ENCODE data around the gene FRMPD2. TPM values are rescaled to one million over a fixed set of nuclear protein-coding genes. Genes with fewer than 3 reads are reported as not detected.

The FRMPD2 gene
- total RNA-seq, 1 experiment from 2014 or later: 1.1 TPM

- Mint-ChIP-seq H3K4me1 (peaks cover 20% of the 10 kb centered on the region), H3K9me3 (peaks cover 5% of the 10 kb centered on the region), H3K27ac (no peak overlapping the region), H3K27me3 (ENCODE audit: low read depth) (peaks cover 2% of the 10 kb centered on the region; the same call in 1 of the 2 replicates), H3K36me3 (no peaks in the 10 kb centered on the region), H3K4me3 (no peak overlapping the region)
- DNase-seq (ENCODE audit: low spot score) (no peak), ATAC-seq (no peak)
- POLR2A ChIA-PET: no interaction called here
- CTCF ChIA-PET: interaction anchor here (0.8 to 1.2 kb wide), 2 partner anchors 16 to 27 kb away, joined by 3 to 4 read pairs; no protein-coding TSS in a partner anchor
- TF ChIP-seq ZBTB43 (CRISPR knock-in tag; IDR thresholded peaks at IDR 0.05): no peak
- TF ChIP-seq ZNF263 (CRISPR knock-in tag; IDR thresholded peaks at IDR 0.05; ENCODE audit: low read depth): no peak
- TF ChIP-seq GRHL2 (CRISPR knock-in tag; IDR thresholded peaks at IDR 0.05; ENCODE audit: insufficient replicate concordance, severe bottlenecking): no peak
- no peak for TF ChIP-seq AFF4 (CRISPR knock-in tag; IDR thresholded peaks at IDR 0.05; ENCODE audit: borderline replicate concordance)
- no peak for TF ChIP-seq JAZF1 (CRISPR knock-in tag; IDR thresholded peaks at IDR 0.05)
- no peak for TF ChIP-seq RELA (CRISPR knock-in tag; IDR thresholded peaks at IDR 0.05; ENCODE audit: borderline replicate concordance)
- no peak for TF ChIP-seq SMAD4 (CRISPR knock-in tag; IDR thresholded peaks at IDR 0.05)
- no peak for TF ChIP-seq ZNF512 (CRISPR knock-in tag; IDR thresholded peaks at IDR 0.05; ENCODE audit: borderline replicate concordance)
- no peak for TF ChIP-seq NR2C2 (CRISPR knock-in tag; IDR thresholded peaks at IDR 0.05)
- TF ChIP-seq TEAD4 (CRISPR knock-in tag; IDR thresholded peaks at IDR 0.05): no peak
- TF ChIP-seq ZNF671 (CRISPR knock-in tag; IDR thresholded peaks at IDR 0.05): no peak
- no peak for TF ChIP-seq ATF2 (CRISPR knock-in tag; IDR thresholded peaks at IDR 0.05; ENCODE audit: borderline replicate concordance, low read depth)
- no peak for TF ChIP-seq CDX4 (CRISPR knock-in tag; IDR thresholded peaks at IDR 0.05; ENCODE audit: borderline replicate concordance)
- TF ChIP-seq ATF1 (CRISPR knock-in tag; IDR thresholded peaks at IDR 0.05): no peak
These were observed 755 bp downstream of the FRMPD2 start for GRCh38 chr10:48273741-48274140.

- peaks cover 20% of the 10 kb centered on the region for H3K4me1 Mint-ChIP-seq
- H3K27ac Mint-ChIP-seq: no peak overlapping the region
- no peak for DNase-seq (ENCODE audit: low spot score)
- POLR2A ChIA-PET: no interaction called here
- H3K9me3 Mint-ChIP-seq: peaks cover 5% of the 10 kb centered on the region
- ATAC-seq: no peak
- peaks cover 2% of the 10 kb centered on the region; the same call in 1 of the 2 replicates for H3K27me3 Mint-ChIP-seq (ENCODE audit: low read depth)
- no peaks in the 10 kb centered on the region for H3K36me3 Mint-ChIP-seq
- no peak overlapping the region for H3K4me3 Mint-ChIP-seq
- CTCF ChIA-PET: no interaction called here
- TF ChIP-seq ZNF121 (CRISPR knock-in tag; IDR thresholded peaks at IDR 0.05) (no peak), IRF2 (CRISPR knock-in tag; IDR thresholded peaks at IDR 0.05; ENCODE audit: borderline replicate concordance, low read depth) (no peak), ZBTB21 (CRISPR knock-in tag; IDR thresholded peaks at IDR 0.05; ENCODE audit: borderline replicate concordance) (no peak), ZSCAN18 (CRISPR knock-in tag; IDR thresholded peaks at IDR 0.05) (no peak), NR3C1 (CRISPR knock-in tag; conservative IDR thresholded peaks at IDR 0.05; ENCODE audit: low read depth) (no peak), FOXK1 (CRISPR knock-in tag; IDR thresholded peaks at IDR 0.05) (no peak), CREB1 (CRISPR knock-in tag; IDR thresholded peaks at IDR 0.05) (no peak), ZNF425 (CRISPR knock-in tag; conservative IDR thresholded peaks at IDR 0.05) (no peak), TEAD1 (CRISPR knock-in tag; IDR thresholded peaks at IDR 0.05) (no peak), ZNF263 (CRISPR knock-in tag; IDR thresholded peaks at IDR 0.05; ENCODE audit: low read depth) (no peak)
These were observed 1.8 kb downstream of the FRMPD2 start for GRCh38 chr10:48272682-48273081.

Data from WTC11 (cell line).